ENCODE data around the gene PLA2G4D. TPM values are rescaled to one million over a fixed set of nuclear protein-coding genes. Genes with fewer than 3 reads are reported as not detected.

PLA2G4D gene
- total and polyA plus RNA-seq, 10 of the 15 experiments (the other 5 are each of a cell fraction or from before 2014, with no cell fraction given): 0.03 TPM; not detected in 9

GRCh38 chr15:42018306-42019224 is 75.8 kb downstream of the PLA2G4D start:
- H3K79me2 ChIP-seq (ENCODE audit: control insufficient read depth, insufficient read depth, low read length): no peaks in the 10 kb centered on the region
- no peaks in the 10 kb centered on the region; a peak in 1 of 4 replicates for H3K27me3 ChIP-seq (replicated peaks in 1 of 2; ENCODE audit: control insufficient read depth in 2 of 2, insufficient read depth in 2 of 2, low read length in 1 of 2)
- SMC1A ChIA-PET (ENCODE audit: uncharacterized antibody, unreplicated experiment): no interaction called here
- no peaks in the 10 kb centered on the region for H3K4me1 ChIP-seq (ENCODE audit: control insufficient read depth, insufficient read depth, low read length)
- ATAC-seq: no peak
- H3K36me3 ChIP-seq (ENCODE audit: control insufficient read depth in 2 of 2, insufficient read depth in 2 of 2, low read length in 1 of 2): no peaks in the 10 kb centered on the region
- H4K20me1 ChIP-seq (ENCODE audit: control insufficient read depth, insufficient read depth): no peaks in the 10 kb centered on the region
- CTCF ChIA-PET: interaction anchor here (0.5 kb wide), 1 partner anchor 175 kb away, joined by 4 read pairs; no protein-coding TSS in a partner anchor
- BruUV-seq (replicated peaks): no TSS peak
- in situ Hi-C loops (cut with MboI) (no loop called here), intact Hi-C loops (cut with micrococcal nuclease; ENCODE audit: unreplicated experiment) (no loop called here)
- H3K9me3 ChIP-seq (replicated peaks; ENCODE audit: control insufficient read depth, insufficient read depth, low read length): no peaks in the 10 kb centered on the region; the same call in 2 of the 3 replicates
- no peak overlapping the region for H3K27ac ChIP-seq (ENCODE audit: control insufficient read depth, insufficient read depth)
- POLR2A ChIA-PET: interaction anchor here (0.5 kb wide), 1 partner anchor 42 kb away, joined by 3 read pairs; no protein-coding TSS in a partner anchor
- RAD21 ChIA-PET (ENCODE audit: unreplicated experiment): no interaction called here
- no peak overlapping the region for H3K4me2 ChIP-seq (ENCODE audit: control insufficient read depth, insufficient read depth)
- FAIRE-seq: no peak
- 43% methylated on average over 6 of the region's 6 CpGs for WGBS (ENCODE audit: insufficient coverage, insufficient replicate concordance, low lambda C conversion rate, missing lambda C conversion rate)
- TF ChIP-seq IKZF1 (conservative IDR thresholded peaks at IDR 0.05): no peak
- no peak for TF ChIP-seq CHD2 (IDR thresholded peaks at IDR 0.05; ENCODE audit: borderline replicate concordance, low read depth, low read length)
- no peak for TF ChIP-seq SIN3A (IDR thresholded peaks at IDR 0.05; ENCODE audit: low read depth, low read length)
- no peak for TF ChIP-seq ATF2 (IDR thresholded peaks at IDR 0.05; ENCODE audit: low read length)
- no peak for TF ChIP-seq FOXK2 (IDR thresholded peaks at IDR 0.05)
- TF ChIP-seq BHLHE40 (IDR thresholded peaks at IDR 0.05; ENCODE audit: borderline replicate concordance in 1 of 2, low read depth in 2 of 2, low read length in 1 of 2): no peak
- TF ChIP-seq BCL3 (IDR thresholded peaks at IDR 0.05; ENCODE audit: borderline replicate concordance, insufficient read depth, low read depth, low read length, poor library complexity, severe bottlenecking): no peak
- TF ChIP-seq EP300 (IDR thresholded peaks at IDR 0.05; ENCODE audit: borderline replicate concordance in 1 of 2, control insufficient read depth in 1 of 2, low read depth in 2 of 2, low read length in 2 of 2): no peak
- no peak for TF ChIP-seq MTA3 (IDR thresholded peaks at IDR 0.05; ENCODE audit: borderline replicate concordance, low read length)
- TF ChIP-seq RELA (IDR thresholded peaks at IDR 0.05; ENCODE audit: borderline replicate concordance, partially characterized antibody): no peak
- TF ChIP-seq POLR2AphosphoS2 (IDR thresholded peaks at IDR 0.05; ENCODE audit: low read depth, low read length): no peak
- TF ChIP-seq CREM (IDR thresholded peaks at IDR 0.05; ENCODE audit: low read depth): no peak
- TF ChIP-seq TARDBP (IDR thresholded peaks at IDR 0.05; ENCODE audit: borderline replicate concordance): no peak
- no peak for TF ChIP-seq CBX5 (IDR thresholded peaks at IDR 0.05; ENCODE audit: low read depth)
- TF ChIP-seq ZNF217 (IDR thresholded peaks at IDR 0.05): no peak
- no peak for TF ChIP-seq PML (IDR thresholded peaks at IDR 0.05; ENCODE audit: low read length)
- no peak for TF ChIP-seq RAD21 (IDR thresholded peaks at IDR 0.05; ENCODE audit: insufficient read depth, low read depth, low read length)
- TF ChIP-seq SP1 (IDR thresholded peaks at IDR 0.05; ENCODE audit: low read depth, low read length): no peak
- TF ChIP-seq ETV6 (conservative IDR thresholded peaks at IDR 0.05 in 1 of 2, IDR thresholded peaks at IDR 0.05 in 1 of 2; ENCODE audit: borderline replicate concordance in 1 of 2, low read depth in 1 of 2): no peak
- no peak overlapping the region for H3K4me3 ChIP-seq
- DNase-seq (ENCODE audit: low read depth, low spot score): no peak
- no peak overlapping the region for H3K9ac ChIP-seq (ENCODE audit: control insufficient read depth, insufficient read depth, low read length)
- H2AFZ ChIP-seq (ENCODE audit: control insufficient read depth, low read depth, low read length): no peak overlapping the region

All from GM12878 (cell line).